ENCODE results near the gene TAX1BP3. TPM values are rescaled to one million over a fixed set of nuclear protein-coding genes. Genes with fewer than 3 reads are reported as not detected.
A peak's percentile ranks its signal among the peaks of the same experiment; 100 is the strongest.

TAX1BP3 gene
- total and polyA plus RNA-seq, 9 of the 15 experiments (the other 6 are each of a cell fraction or from before 2014, with no cell fraction given): 0.99 to 14.5 (median 6.2) TPM

GRCh38 chr17:3636154-3636907 is 32.0 kb downstream of the TAX1BP3 start, which contains the start of the genes CTNS and SHPK (continued):
- TF ChIP-seq, protein P1, sequence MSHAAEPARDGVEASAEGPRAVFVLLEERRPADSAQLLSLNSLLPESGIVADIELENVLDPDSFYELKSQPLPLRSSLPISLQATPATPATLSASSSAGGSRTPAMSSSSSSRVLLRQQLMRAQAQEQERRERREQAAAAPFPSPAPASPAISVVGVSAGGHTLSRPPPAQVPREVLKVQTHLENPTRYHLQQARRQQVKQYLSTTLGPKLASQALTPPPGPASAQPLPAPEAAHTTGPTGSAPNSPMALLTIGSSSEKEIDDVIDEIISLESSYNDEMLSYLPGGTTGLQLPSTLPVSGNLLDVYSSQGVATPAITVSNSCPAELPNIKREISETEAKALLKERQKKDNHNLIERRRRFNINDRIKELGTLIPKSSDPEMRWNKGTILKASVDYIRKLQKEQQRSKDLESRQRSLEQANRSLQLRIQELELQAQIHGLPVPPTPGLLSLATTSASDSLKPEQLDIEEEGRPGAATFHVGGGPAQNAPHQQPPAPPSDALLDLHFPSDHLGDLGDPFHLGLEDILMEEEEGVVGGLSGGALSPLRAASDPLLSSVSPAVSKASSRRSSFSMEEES (CRISPR knock-in tag; IDR thresholded peaks at IDR 0.05): peak; percentile 47
- TF ChIP-seq ZNF24 (IDR thresholded peaks at IDR 0.05) (no peak), ZNF347 (CRISPR knock-in tag; IDR thresholded peaks at IDR 0.05; ENCODE audit: low read depth) (no peak), TBP (optimal IDR thresholded peaks at IDR 0.05; ENCODE audit: low read depth, low read length) (peak; percentile 35), SMARCE1 (IDR thresholded peaks at IDR 0.05) (no peak), CBX8 (IDR thresholded peaks at IDR 0.05; ENCODE audit: borderline replicate concordance, extremely low read depth, low read depth, low read length, poor library complexity, severe bottlenecking) (no peak), ZNF324 (CRISPR knock-in tag; IDR thresholded peaks at IDR 0.05) (no peak), FOSL1 (tag; conservative IDR thresholded peaks at IDR 0.05) (no peak), ARNT (IDR thresholded peaks at IDR 0.05) (no peak), EZH2 (IDR thresholded peaks at IDR 0.05; ENCODE audit: borderline replicate concordance, low read depth, low read length) (no peak), ZNF143 (CRISPR knock-in tag; IDR thresholded peaks at IDR 0.05) (peak; percentile 96), MAZ (CRISPR knock-in tag; conservative IDR thresholded peaks at IDR 0.05 in 1 of 2, IDR thresholded peaks at IDR 0.05 in 1 of 2) (peak; percentile 44; a peak in 3 of 4 replicates), ZHX1 (conservative IDR thresholded peaks at IDR 0.05; ENCODE audit: low read length) (no peak), BCLAF1 (IDR thresholded peaks at IDR 0.05; ENCODE audit: borderline replicate concordance in 1 of 2, control insufficient read depth in 1 of 2, low read depth in 2 of 2, low read length in 1 of 2) (no peak), ZFX (CRISPR knock-in tag; IDR thresholded peaks at IDR 0.05) (no peak), EGR1 (conservative IDR thresholded peaks at IDR 0.05) (no peak), CREBBP (IDR thresholded peaks at IDR 0.05; ENCODE audit: low read depth, low read length) (no peak), CTCF (IDR thresholded peaks at IDR 0.05 in 2 of 3, conservative IDR thresholded peaks at IDR 0.05 in 1 of 3; ENCODE audit: insufficient read depth in 2 of 3, low read depth in 1 of 3, low read length in 3 of 3) (no peak)

All from K562 (cell line).